ENCODE data around the gene ERVH48-1. TPM values are rescaled to one million over a fixed set of nuclear protein-coding genes. Genes with fewer than 3 reads are reported as not detected.

The ERVH48-1 gene
- total RNA-seq, 1 experiment from 2014 or later: 37.9 TPM

DNA sequence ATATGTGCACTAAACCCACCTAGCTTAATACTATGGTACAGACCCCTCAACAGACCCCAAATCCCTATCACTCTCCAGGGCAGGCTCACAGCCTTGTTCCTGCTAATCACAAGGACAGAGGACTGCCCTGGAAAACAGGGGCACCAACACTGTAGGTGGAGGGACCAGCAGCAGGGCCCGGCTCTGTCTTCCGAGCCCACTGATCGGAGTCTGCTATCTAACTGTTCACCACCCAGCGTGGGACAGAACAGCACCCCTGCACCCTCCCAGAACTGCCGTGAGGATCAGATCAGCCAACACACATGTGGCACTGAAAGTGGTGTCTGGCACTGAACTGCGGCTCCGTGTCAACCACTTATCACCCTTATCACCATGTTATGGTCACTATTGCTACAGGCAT is 52.3 kb downstream of the ERVH48-1 start:
- no peak for DNase-seq
- Mint-ChIP-seq H3K4me1 (ENCODE audit: low read depth, unreplicated experiment) (no peaks in the 10 kb centered on the region), H3K27ac (ENCODE audit: unreplicated experiment) (no peak overlapping the region), H3K27me3 (ENCODE audit: insufficient read depth, unreplicated experiment) (no peaks in the 10 kb centered on the region), H3K36me3 (ENCODE audit: insufficient read depth, unreplicated experiment) (peaks cover 90% of the 10 kb centered on the region), H3K4me3 (ENCODE audit: unreplicated experiment) (no peak overlapping the region), H3K9me3 (ENCODE audit: unreplicated experiment) (no peaks in the 10 kb centered on the region)
- Histone ChIP-seq H3K36me3 (ENCODE audit: control insufficient read depth, insufficient read depth, low read length) (peaks cover 5% of the 10 kb centered on the region), H3K4me3 (ENCODE audit: low read depth, low read length) (no peak overlapping the region), H3K27me3 (replicated peaks; ENCODE audit: control insufficient read depth, insufficient read depth, low read length) (no peaks in the 10 kb centered on the region), H3K4me1 (no peaks in the 10 kb centered on the region), H3K9me3 (no peaks in the 10 kb centered on the region)
- ChIA-PET POLR2A (interaction anchor here (0.6 kb wide), 1 partner anchor 452 kb away, joined by 5 read pairs; no protein-coding TSS in a partner anchor), CTCF (no interaction called here)
- no TSS peak for BruUV-seq (replicated peaks)
- intact Hi-C loops (cut with micrococcal nuclease; ENCODE audit: unreplicated experiment): no loop called here
- TF ChIP-seq, protein P1, sequence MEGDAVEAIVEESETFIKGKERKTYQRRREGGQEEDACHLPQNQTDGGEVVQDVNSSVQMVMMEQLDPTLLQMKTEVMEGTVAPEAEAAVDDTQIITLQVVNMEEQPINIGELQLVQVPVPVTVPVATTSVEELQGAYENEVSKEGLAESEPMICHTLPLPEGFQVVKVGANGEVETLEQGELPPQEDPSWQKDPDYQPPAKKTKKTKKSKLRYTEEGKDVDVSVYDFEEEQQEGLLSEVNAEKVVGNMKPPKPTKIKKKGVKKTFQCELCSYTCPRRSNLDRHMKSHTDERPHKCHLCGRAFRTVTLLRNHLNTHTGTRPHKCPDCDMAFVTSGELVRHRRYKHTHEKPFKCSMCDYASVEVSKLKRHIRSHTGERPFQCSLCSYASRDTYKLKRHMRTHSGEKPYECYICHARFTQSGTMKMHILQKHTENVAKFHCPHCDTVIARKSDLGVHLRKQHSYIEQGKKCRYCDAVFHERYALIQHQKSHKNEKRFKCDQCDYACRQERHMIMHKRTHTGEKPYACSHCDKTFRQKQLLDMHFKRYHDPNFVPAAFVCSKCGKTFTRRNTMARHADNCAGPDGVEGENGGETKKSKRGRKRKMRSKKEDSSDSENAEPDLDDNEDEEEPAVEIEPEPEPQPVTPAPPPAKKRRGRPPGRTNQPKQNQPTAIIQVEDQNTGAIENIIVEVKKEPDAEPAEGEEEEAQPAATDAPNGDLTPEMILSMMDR (IDR thresholded peaks at IDR 0.05; ENCODE audit: insufficient read depth in 1 of 2, low read depth in 1 of 2, low read length in 1 of 2, severe bottlenecking in 1 of 2, unreplicated experiment in 1 of 2): no peak

DNA sequence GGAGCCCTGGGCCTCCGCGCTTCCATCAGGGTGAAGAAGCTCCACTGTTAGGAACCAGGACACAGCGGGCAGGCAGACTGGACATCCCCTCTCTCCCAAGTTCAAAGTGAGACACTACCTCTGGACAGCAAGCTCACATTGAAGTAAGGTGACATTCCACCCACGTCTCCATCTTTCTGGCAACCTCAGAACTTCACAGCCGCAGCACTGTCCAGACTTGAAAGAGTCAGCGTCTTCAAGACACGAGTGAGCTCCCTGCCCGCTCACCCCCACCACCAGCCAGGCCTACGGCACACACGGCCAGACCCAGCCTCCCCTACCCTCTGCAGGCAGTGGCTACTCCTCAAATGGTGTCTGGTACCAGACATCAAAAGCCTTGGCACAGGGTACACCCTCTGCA is 57.2 kb downstream of the ERVH48-1 start:
- H3K9me3 Mint-ChIP-seq (ENCODE audit: unreplicated experiment): no peaks in the 10 kb centered on the region
- POLR2A ChIA-PET: interaction anchor here (0.6 kb wide), 1 partner anchor 10 kb away, joined by 16 read pairs; no protein-coding TSS in a partner anchor
- Histone ChIP-seq H3K4me1 (no peaks in the 10 kb centered on the region), H3K27me3 (replicated peaks; ENCODE audit: control insufficient read depth, insufficient read depth, low read length) (no peaks in the 10 kb centered on the region), H3K36me3 (ENCODE audit: control insufficient read depth, insufficient read depth, low read length) (peaks cover 5% of the 10 kb centered on the region), H3K4me3 (ENCODE audit: low read depth, low read length) (no peak overlapping the region), H3K9me3 (no peaks in the 10 kb centered on the region)
- BruUV-seq (replicated peaks): no TSS peak
- TF ChIP-seq, protein P1 (IDR thresholded peaks at IDR 0.05; ENCODE audit: insufficient read depth in 1 of 2, low read depth in 1 of 2, low read length in 1 of 2, severe bottlenecking in 1 of 2, unreplicated experiment in 1 of 2): no peak
- peaks cover 85% of the 10 kb centered on the region for H3K36me3 Mint-ChIP-seq (ENCODE audit: insufficient read depth, unreplicated experiment)
- H3K27me3 Mint-ChIP-seq (ENCODE audit: insufficient read depth, unreplicated experiment): no peaks in the 10 kb centered on the region
- H3K4me1 Mint-ChIP-seq (ENCODE audit: low read depth, unreplicated experiment): no peaks in the 10 kb centered on the region
- CTCF ChIA-PET: interaction anchor here (0.6 kb wide), 1 partner anchor 217 kb away, joined by 3 read pairs; no protein-coding TSS in a partner anchor
- no peak overlapping the region for H3K4me3 Mint-ChIP-seq (ENCODE audit: unreplicated experiment)
- intact Hi-C loops (cut with micrococcal nuclease; ENCODE audit: unreplicated experiment): no loop called here
- no peak for DNase-seq
- no peak overlapping the region for H3K27ac Mint-ChIP-seq (ENCODE audit: unreplicated experiment)

Small RNA genes lying within 50 kb of the gene (microRNA-seq; reads per million reads assigned to microRNA genes)
- gene MIR5692B: not detected

Other genes starting within 250 kb of the ERVH48-1 start
- 35.0 and 35.4 TPM in 2 replicates for gene WDR4, start 46.1 kb downstream of the ERVH48-1 start, total RNA-seq (2022)
- gene NDUFV3, start 32.3 kb downstream of the ERVH48-1 start, total RNA-seq (2022): 32.5 and 33.8 TPM in 2 replicates
- gene PKNOX1, start 48.9 kb upstream of the ERVH48-1 start, total RNA-seq (2022): 10.7 TPM in 2 replicates
- 194 and 202 TPM in 2 replicates for gene CBS, start 150.2 kb upstream of the ERVH48-1 start, total RNA-seq (2022)
- gene U2AF1, start 181.9 kb upstream of the ERVH48-1 start, total RNA-seq (2022): 58.6 and 64.8 TPM in 2 replicates
- gene CRYAA, start 243.4 kb upstream of the ERVH48-1 start, total RNA-seq (2022): not detected in 2 replicates

Data from Caco-2 (cell line).